HG03159 (cell line): Measurements from ENCODE around the gene RAPGEF1.

Experiments
- ATAC-seq: cut with Tn5 transposase; IDR thresholded peaks from one replicate; pipeline ENCODE4 v1.9.1; 2021; ENCODE audit warnings: mild to moderate bottlenecking, moderate library complexity; ENCODE audit not compliant: unreplicated experiment

The RAPGEF1 gene

DNA sequence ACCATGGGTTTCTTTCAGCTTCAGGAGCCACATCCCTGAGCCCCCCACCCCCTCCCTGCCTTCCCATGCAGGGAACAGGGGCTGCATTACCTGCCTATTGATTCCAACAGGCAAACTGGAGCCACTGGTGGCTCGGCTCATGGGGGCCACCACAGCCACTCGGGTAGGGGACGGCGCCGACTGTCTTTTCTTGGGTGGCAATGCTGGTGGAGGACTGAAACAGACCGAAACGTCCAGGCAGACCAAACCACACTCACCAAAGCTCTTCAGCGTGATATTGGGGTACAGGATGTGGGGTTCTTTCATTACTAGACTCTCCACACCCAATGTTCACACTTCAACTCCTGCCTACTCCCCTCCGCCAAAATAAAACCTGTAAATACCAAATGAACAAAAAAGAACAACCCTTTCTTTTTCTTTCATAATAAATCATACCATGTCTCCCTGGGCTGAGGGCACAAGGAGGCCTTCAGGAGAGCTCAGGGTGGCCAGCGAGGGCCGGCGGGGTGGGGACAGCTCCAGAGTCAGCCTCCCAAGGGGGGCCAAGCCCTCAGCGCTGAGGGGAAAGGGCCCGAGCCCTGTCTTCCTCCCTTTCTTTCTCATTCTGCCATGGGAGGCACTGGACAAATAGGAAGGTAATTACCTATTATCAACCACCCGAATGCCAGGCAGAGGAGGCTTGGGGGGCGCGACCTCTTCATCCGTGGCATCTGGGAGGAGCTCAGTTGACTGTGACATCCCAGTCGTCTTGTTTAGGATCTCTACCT, 111.2 kb downstream of the RAPGEF1 start:
- ATAC-seq = no peak

GRCh38 chr9:131627648-131628458, 112.0 kb downstream of the RAPGEF1 start:
- no peak for ATAC-seq

DNA sequence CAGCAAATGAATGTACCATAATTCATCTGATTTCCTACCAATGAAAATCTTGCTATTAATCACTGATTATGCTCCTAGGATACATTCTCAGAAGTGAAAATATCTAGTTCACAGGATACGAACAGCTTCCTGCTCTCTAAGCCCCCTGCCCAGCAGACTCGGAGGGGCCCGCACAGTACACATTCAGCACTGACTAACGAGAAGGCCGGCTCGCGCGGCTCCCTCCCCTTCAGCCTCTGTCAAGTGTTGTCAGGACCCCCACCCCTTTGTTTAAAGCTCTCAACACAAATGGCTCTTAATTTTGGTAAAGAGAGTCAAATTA, 112.6 kb downstream of the RAPGEF1 start:
- ATAC-seq = no peak

DNA sequence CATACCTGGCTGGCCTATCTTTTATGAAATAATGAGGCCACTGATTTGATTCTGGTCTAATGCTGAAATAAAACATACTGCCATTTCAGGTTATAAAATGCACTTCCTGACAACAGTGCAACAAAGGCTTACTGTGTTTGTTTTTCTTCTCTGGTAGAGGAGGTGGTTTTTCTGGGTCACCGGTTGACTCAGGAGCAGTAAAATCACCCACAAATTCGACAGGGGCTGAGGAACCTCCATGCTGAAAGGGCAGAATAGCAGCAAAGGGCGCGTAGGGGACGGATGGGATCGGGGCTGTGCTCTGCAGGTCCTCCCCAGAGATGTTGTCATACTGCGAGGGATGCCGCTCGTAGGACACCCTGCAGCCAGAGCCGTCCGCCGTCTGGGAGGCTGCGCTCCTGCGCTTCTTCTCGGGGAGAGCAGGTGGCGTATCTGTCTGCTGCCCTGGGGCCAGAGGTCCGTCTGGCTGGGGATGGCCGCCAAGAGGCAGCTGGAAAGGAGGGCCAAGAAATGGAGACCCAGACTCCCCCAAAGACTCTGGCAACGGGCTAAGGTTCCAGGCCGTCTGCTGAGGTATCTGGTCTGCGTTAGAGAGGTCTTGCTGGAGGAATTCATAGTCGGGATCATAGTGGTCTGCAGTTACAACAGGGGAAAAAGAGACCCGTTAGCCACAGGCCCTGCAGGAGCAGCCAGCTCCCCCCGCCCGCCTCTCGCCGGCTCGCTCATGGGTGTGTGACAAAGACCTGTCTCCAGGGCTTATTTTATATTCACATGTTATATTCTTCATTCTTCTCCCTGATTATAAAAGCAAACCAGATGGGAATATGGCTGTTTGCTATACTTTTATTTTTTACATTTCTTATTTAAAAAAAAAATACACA, 113.8 kb downstream of the RAPGEF1 start:
- no peak for ATAC-seq

- no peak for ATAC-seq
Measured at GRCh38 chr9:131625508-131625787, 114.4 kb downstream of the RAPGEF1 start.

DNA sequence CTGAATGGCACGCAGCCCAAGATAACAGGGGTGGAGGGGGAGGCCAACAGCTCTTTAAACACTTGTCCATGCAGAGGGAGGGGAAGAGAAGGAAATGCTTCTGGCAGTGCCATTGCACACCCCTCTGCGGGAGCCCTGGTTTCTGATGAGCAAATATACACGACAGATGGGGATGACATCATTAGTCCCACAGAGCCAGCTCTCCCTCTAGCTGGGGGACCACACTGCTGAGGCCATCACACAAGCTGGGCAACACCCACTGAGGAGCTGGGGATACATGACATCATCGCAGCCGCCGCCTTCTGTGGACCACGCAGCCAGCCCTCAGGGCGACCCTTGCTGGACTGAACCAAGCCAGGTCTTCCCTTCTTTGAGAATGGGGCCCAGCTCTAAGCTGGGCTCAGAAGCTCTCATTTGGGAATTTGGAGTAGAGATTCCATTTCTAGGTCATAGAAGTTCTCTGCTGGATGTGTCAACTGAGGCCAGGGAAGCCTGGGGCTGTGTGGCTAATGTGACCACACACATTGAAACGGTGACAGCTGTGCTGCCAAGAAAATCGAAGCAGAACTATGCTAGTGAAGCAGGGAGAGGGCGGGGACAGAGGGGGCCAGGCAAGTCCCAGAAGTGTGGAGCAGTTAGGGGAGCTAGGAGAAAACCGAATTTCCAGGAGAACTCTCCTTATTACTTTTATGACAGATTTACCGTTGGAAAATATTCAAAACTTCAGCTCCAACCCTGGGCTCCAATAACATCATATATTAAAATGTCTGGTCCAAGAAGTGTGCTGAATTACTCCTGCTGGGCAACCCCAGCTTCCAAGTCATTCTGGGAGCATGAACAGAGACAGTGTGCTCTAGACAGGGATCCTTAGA, 115.0 kb downstream of the RAPGEF1 start:
- ATAC-seq = no peak

GRCh38 chr9:131623655-131624330, 116.1 kb downstream of the RAPGEF1 start:
- ATAC-seq = no peak

DNA sequence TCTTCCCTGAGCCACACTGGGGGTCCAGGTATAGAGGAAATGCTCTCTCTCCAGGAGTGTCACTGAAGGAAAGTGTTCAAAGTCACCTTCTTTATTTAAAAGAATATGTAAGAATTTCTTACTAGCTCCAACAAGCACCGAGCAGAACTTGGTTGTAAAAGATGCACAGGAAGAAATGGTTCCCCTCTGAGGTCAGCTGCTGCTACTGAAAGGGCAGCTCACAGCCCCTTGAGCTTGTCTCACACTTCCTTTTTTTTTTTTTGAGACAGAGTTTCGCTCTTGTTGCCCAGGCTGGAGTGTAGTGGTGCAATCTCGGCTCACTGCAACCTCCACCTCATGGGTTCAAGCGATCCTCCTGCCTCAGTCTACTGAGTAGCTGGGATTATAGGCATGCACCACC, 117.4 kb downstream of the RAPGEF1 start:
- ATAC-seq = no peak

- ATAC-seq = no peak
Measured at GRCh38 chr9:131621551-131622358, 118.1 kb downstream of the RAPGEF1 start.

DNA sequence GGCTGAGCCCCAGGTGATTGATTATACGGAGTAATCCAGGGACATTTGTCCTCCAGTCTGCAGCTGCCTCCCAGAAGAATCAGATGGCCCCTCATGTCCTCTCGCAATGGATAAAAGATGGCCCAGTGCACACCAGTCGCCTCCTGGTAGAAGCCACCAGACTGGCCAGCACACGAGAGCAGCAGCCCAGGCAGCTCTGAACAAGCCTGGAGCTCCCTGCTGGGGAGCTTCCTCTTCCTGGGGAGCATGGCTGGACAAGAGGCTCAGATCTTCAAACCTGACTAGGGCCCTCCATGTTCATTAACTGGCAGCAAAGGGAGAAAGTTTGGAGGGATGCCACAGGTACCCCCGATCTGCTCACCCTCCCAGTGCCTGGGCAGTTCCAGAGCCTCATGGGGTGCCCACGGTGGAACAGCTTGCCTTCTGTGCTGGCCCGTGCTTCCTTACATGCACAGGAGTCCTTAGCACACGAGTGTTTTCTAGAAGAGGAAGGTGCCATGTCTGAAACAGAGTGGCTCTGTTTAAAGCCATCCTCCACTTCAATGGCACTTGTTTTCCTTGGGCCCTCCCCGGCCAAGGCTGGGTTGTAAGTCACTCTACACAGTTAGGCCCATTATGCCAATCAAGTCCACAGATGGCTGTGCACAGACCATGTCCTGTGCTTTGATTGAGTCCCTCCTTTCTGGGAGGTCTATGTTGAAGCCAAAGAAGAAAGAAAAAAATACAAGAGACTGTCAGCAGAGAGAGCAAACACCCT, 118.9 kb downstream of the RAPGEF1 start:
- no peak for ATAC-seq

GRCh38 chr9:131619680-131620079, 120.2 kb downstream of the RAPGEF1 start:
- ATAC-seq = no peak

GRCh38 chr9:131618785-131619184, 121.1 kb downstream of the RAPGEF1 start:
- no peak for ATAC-seq

- no peak for ATAC-seq
Measured at GRCh38 chr9:131618071-131618479, 121.8 kb downstream of the RAPGEF1 start.

GRCh38 chr9:131617611-131618010, 122.3 kb downstream of the RAPGEF1 start:
- no peak for ATAC-seq

DNA sequence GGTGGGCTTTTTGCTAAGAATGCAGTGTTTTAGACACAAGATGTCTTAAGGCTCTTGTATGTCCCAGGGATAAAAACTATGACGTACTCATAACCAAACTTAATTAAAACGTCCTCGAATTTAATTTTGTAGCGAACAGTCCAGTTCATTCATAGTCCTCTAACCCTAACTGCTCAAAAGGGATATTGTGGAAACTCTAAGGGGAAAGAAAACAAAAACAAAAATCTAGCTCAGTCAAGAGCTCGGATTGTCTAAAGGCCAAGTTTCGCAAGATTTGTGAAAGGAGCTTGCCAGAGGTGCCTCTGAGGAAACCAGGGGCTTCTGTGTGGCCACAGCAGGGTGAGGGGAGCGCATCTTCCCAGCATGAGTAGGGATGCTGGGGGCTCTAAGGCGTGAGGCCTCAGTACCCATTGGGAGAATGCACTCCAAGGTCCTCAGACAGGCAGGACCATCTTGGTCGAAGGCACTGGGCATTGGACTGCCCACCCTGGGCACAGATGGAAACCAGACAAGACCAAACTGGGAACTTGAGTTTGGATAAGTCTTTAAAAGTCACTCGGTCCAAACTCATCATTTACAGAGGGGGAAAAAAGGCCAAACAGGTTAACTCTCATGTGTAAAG, 122.8 kb downstream of the RAPGEF1 start:
- no peak for ATAC-seq

- no peak for ATAC-seq
Measured at GRCh38 chr9:131614340-131614915, 125.4 kb downstream of the RAPGEF1 start.

DNA sequence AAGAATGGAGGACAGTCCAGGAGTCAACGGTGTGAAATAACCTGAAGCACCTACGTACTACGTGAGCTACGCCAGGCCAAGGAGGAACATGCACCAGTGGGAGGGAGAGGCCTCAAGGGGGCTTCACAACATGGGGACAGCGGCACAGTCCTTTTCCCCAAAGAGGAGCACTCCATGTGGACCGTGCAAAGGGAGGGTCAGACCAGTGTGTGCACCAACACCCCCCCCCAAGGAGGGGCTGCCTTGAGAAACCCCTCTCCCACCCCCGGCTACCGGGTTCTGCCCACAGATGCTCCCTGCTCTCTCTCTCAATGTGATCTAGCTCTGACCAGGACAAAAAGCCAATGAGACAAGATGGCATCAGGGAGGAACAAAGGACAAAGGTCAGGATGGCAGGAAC, 126.0 kb downstream of the RAPGEF1 start:
- ATAC-seq = no peak

DNA sequence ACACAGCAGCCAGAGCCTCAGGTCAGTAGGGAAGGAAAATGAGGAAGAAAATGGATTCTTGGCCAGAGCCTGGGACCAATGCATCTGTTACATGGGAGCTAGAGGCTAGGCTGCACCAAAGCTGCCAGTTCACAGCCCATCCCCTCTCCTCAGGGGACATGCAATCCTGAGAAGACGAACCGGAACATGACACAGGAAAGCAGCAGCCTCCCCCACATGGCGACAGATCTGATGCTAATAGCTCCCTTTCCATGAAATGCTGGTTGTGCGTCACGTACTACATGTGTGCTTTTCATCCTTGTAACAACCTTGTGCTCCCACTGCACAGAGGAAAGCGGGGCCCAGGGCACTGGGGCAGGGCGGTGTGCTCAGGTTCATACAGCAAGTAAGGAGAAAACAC, 127.0 kb downstream of the RAPGEF1 start:
- ATAC-seq = no peak
